Hepatocyte (in vitro differentiated cells): ENCODE data around the gene USP8.

Experiments used
- EZH2 ChIP-seq: fragments of 200-600 bp; sonication (generic); IDR thresholded peaks from 2 replicates; pipeline ENCODE4 v1.6.1; 2016; ENCODE audit warnings: antibody characterized with exemption, mild to moderate bottlenecking, borderline replicate concordance
- EZH2phosphoT487 ChIP-seq: fragments of 200-600 bp; sonication (generic); IDR thresholded peaks from one replicate; pipeline ENCODE4 v1.6.1; 2018; ENCODE audit warnings: antibody characterized with exemption, mild to moderate bottlenecking, low read depth, moderate library complexity; ENCODE audit not compliant: unreplicated experiment, severe bottlenecking
- TF ChIP-seq, protein P1 (sequence below): fragments of 200-600 bp; sonication (generic); IDR thresholded peaks from 2 replicates; pipeline ENCODE4 v1.5.1; 2016; ENCODE audit warnings: antibody characterized with exemption, mild to moderate bottlenecking; ENCODE audit not compliant: poor library complexity

DNA sequence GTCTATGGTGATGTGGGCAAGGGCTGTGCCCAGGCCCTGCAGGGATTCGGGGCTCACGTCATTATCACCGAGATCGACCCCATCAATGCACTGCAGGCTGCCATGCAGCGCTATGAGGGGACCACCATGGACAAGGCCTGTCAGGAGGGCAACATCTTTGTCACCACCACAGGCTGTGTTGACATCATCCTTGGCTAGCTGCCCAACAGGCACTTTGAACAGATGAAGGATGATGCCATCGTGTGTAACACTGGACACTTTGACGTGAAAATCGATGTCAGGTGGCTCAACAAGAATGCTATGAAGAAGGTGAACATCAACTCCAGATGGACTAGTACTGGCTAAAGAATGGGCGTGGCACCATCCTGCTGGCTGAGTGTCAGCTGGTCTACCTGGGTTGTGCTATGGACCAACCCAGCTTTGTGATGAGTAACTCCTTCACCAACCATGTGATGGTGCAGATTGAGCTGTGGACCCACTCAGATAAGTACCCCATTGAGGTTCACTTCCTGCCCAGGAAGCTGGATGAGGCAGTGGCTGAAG, 6.1 kb upstream of the USP8 start:
- TF ChIP-seq, protein P1, sequence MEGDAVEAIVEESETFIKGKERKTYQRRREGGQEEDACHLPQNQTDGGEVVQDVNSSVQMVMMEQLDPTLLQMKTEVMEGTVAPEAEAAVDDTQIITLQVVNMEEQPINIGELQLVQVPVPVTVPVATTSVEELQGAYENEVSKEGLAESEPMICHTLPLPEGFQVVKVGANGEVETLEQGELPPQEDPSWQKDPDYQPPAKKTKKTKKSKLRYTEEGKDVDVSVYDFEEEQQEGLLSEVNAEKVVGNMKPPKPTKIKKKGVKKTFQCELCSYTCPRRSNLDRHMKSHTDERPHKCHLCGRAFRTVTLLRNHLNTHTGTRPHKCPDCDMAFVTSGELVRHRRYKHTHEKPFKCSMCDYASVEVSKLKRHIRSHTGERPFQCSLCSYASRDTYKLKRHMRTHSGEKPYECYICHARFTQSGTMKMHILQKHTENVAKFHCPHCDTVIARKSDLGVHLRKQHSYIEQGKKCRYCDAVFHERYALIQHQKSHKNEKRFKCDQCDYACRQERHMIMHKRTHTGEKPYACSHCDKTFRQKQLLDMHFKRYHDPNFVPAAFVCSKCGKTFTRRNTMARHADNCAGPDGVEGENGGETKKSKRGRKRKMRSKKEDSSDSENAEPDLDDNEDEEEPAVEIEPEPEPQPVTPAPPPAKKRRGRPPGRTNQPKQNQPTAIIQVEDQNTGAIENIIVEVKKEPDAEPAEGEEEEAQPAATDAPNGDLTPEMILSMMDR, result no peak
- TF ChIP-seq EZH2, result no peak
- TF ChIP-seq EZH2phosphoT487, result no peak
